ENCODE measurements around the gene CRELD2. TPM values are rescaled to one million over a fixed set of nuclear protein-coding genes. Genes with fewer than 3 reads are reported as not detected.

Gene CRELD2
- total and polyA plus RNA-seq, 2 of the 13 experiments (the other 11 are each of a cell fraction or from before 2014, with no cell fraction given): 17.2 to 44.7 TPM

DNA sequence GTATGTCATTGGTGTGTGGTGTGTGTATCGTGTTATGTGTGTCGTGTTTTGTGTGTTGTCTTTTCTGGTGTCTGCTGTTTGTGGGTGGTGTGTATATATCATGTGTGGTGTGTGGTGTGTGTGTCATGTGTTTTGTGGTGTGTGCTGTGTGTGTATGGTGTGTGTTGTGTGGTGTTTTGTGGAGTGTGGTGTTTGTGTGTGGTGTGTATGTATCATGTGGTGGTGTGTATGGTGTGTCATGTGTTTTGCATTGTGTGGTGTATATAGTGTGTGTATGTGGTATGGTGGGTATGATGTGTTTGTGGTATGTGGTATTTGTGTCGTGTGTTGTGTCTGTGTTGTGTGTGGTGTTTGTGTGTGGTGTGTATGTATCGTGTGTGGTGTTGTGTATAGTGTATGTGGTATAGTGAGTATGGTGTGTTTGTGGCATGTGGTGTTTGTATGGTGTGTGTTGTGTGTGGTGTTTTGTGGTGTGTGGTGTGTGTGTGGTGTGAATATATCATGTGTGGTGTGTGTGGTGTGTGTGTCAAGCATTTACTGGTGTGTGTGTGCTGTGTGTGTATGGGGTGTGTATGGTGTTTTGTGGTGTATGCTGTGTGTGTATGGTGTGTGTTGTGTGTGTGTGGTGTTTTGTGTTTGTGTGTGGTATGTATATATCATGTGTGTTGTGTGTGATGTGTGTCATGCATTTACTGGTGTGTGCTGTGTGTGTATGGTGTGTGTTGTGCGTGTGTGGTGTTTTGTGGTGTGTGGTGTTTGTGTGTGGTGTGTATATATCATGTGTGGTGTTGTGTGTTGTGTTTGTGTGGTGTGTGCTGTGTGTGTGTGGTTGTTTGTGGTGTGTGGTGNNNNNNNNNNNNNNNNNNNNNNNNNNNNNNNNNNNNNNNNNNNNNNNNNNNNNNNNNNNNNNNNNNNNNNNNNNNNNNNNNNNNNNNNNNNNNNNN is 54.9 kb downstream of the CRELD2 start:
- H3K9ac ChIP-seq (ENCODE audit: insufficient read depth, low read depth, low read length): no peak overlapping the region
- no peak overlapping the region for H3K4me3 ChIP-seq (replicated peaks in 1 of 3; ENCODE audit: insufficient read depth in 1 of 3, low read depth in 2 of 3, low read length in 3 of 3)
- no peak overlapping the region for H2AFZ ChIP-seq (ENCODE audit: low read length)
- H3K4me2 ChIP-seq (ENCODE audit: low read depth, low read length): no peak overlapping the region
- ChIA-PET CTCF (ENCODE audit: low intra/inter-chr PET ratio, low total read pairs) (no interaction called here), POLR2A (no interaction called here)
- H3K4me1 ChIP-seq (ENCODE audit: insufficient read depth, low read length): peaks cover 51% of the 10 kb centered on the region
- no peaks in the 10 kb centered on the region for H3K79me2 ChIP-seq (ENCODE audit: insufficient read depth, low read length)
- H3K27ac ChIP-seq (ENCODE audit: extremely low read length, insufficient read depth, low read length): no peak overlapping the region
- intact Hi-C loops (cut with micrococcal nuclease; ENCODE audit: unreplicated experiment): no loop called here
- FAIRE-seq (no peak), ATAC-seq (no peak), DNase-seq (ENCODE audit: low spot score) (no peak)
- BruUV-seq (replicated peaks): no TSS peak
- H3K27me3 ChIP-seq (ENCODE audit: control insufficient read depth in 1 of 2, insufficient read depth in 2 of 2, low read length in 2 of 2): no peaks in the 10 kb centered on the region
- no peaks in the 10 kb centered on the region for H3K36me3 ChIP-seq (replicated peaks in 1 of 2; ENCODE audit: control insufficient read depth in 1 of 2, insufficient read depth in 2 of 2, low read length in 2 of 2)
- in situ Hi-C loops (cut with HindIII; ENCODE audit: extremely low pct_ligation_motif_present, low pct_unique_long_range_greater_than_20kb): no loop called here
- WGBS (ENCODE audit: low lambda C conversion rate): 70% methylated on average over 5 of the region's 5 CpGs
- H4K20me1 ChIP-seq (ENCODE audit: insufficient read depth, low read length): no peaks in the 10 kb centered on the region
- H3K9me3 ChIP-seq (ENCODE audit: low read length): no peaks in the 10 kb centered on the region
- TF ChIP-seq, protein P1, sequence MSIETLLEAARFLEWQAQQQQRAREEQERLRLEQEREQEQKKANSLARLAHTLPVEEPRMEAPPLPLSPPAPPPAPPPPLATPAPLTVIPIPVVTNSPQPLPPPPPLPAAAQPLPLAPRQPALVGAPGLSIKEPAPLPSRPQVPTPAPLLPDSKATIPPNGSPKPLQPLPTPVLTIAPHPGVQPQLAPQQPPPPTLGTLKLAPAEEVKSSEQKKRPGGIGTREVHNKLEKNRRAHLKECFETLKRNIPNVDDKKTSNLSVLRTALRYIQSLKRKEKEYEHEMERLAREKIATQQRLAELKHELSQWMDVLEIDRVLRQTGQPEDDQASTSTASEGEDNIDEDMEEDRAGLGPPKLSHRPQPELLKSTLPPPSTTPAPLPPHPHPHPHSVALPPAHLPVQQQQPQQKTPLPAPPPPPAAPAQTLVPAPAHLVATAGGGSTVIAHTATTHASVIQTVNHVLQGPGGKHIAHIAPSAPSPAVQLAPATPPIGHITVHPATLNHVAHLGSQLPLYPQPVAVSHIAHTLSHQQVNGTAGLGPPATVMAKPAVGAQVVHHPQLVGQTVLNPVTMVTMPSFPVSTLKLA (IDR thresholded peaks at IDR 0.05): peak; percentile 39; the same call in 1 of the 2 replicates
- TF ChIP-seq ZNF564 (CRISPR knock-in tag; IDR thresholded peaks at IDR 0.05): no peak
- TF ChIP-seq, protein P2, sequence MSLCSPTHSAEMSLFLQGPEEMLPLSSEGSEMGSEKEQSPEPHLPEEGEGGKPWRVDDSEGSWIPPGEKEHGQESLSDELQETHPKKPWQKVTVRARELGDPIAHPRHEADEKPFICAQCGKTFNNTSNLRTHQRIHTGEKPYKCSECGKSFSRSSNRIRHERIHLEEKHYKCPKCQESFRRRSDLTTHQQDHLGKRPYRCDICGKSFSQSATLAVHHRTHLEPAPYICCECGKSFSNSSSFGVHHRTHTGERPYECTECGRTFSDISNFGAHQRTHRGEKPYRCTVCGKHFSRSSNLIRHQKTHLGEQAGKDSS (CRISPR knock-in tag; IDR thresholded peaks at IDR 0.05; ENCODE audit: borderline replicate concordance, low read depth): no peak
- no peak for TF ChIP-seq ZEB1 (IDR thresholded peaks at IDR 0.05; ENCODE audit: insufficient replicate concordance, low read depth)
- TF ChIP-seq, protein P3, sequence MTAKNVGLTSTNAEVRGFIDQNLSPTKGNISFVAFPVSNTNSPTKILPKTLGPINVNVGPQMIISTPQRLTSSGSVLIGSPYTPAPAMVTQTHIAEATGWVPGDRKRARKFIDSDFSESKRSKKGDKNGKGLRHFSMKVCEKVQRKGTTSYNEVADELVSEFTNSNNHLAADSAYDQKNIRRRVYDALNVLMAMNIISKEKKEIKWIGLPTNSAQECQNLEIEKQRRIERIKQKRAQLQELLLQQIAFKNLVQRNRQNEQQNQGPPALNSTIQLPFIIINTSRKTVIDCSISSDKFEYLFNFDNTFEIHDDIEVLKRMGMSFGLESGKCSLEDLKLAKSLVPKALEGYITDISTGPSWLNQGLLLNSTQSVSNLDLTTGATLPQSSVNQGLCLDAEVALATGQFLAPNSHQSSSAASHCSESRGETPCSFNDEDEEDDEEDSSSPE (CRISPR knock-in tag; IDR thresholded peaks at IDR 0.05): no peak
- TF ChIP-seq NR2F2 (IDR thresholded peaks at IDR 0.05; ENCODE audit: borderline replicate concordance, low read depth): no peak
- no peak for TF ChIP-seq NFE2 (CRISPR knock-in tag; IDR thresholded peaks at IDR 0.05)
- TF ChIP-seq SOX5 (CRISPR knock-in tag; IDR thresholded peaks at IDR 0.05; ENCODE audit: borderline replicate concordance): no peak
- TF ChIP-seq CHD2 (IDR thresholded peaks at IDR 0.05; ENCODE audit: low read depth, low read length): no peak
- TF ChIP-seq POLR2AphosphoS2 (IDR thresholded peaks at IDR 0.05; ENCODE audit: low read depth, low read length): 0 out of 2 replicates have a peak, but pooled peaks have one; percentile 8
- TF ChIP-seq, protein P4, sequence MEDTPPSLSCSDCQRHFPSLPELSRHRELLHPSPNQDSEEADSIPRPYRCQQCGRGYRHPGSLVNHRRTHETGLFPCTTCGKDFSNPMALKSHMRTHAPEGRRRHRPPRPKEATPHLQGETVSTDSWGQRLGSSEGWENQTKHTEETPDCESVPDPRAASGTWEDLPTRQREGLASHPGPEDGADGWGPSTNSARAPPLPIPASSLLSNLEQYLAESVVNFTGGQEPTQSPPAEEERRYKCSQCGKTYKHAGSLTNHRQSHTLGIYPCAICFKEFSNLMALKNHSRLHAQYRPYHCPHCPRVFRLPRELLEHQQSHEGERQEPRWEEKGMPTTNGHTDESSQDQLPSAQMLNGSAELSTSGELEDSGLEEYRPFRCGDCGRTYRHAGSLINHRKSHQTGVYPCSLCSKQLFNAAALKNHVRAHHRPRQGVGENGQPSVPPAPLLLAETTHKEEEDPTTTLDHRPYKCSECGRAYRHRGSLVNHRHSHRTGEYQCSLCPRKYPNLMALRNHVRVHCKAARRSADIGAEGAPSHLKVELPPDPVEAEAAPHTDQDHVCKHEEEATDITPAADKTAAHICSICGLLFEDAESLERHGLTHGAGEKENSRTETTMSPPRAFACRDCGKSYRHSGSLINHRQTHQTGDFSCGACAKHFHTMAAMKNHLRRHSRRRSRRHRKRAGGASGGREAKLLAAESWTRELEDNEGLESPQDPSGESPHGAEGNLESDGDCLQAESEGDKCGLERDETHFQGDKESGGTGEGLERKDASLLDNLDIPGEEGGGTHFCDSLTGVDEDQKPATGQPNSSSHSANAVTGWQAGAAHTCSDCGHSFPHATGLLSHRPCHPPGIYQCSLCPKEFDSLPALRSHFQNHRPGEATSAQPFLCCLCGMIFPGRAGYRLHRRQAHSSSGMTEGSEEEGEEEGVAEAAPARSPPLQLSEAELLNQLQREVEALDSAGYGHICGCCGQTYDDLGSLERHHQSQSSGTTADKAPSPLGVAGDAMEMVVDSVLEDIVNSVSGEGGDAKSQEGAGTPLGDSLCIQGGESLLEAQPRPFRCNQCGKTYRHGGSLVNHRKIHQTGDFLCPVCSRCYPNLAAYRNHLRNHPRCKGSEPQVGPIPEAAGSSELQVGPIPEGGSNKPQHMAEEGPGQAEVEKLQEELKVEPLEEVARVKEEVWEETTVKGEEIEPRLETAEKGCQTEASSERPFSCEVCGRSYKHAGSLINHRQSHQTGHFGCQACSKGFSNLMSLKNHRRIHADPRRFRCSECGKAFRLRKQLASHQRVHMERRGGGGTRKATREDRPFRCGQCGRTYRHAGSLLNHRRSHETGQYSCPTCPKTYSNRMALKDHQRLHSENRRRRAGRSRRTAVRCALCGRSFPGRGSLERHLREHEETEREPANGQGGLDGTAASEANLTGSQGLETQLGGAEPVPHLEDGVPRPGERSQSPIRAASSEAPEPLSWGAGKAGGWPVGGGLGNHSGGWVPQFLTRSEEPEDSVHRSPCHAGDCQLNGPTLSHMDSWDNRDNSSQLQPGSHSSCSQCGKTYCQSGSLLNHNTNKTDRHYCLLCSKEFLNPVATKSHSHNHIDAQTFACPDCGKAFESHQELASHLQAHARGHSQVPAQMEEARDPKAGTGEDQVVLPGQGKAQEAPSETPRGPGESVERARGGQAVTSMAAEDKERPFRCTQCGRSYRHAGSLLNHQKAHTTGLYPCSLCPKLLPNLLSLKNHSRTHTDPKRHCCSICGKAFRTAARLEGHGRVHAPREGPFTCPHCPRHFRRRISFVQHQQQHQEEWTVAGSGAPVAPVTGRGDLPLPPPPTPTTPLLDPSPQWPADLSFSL (CRISPR knock-in tag; IDR thresholded peaks at IDR 0.05): peak; percentile 87
- TF ChIP-seq, protein P5, sequence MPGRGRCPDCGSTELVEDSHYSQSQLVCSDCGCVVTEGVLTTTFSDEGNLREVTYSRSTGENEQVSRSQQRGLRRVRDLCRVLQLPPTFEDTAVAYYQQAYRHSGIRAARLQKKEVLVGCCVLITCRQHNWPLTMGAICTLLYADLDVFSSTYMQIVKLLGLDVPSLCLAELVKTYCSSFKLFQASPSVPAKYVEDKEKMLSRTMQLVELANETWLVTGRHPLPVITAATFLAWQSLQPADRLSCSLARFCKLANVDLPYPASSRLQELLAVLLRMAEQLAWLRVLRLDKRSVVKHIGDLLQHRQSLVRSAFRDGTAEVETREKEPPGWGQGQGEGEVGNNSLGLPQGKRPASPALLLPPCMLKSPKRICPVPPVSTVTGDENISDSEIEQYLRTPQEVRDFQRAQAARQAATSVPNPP (CRISPR knock-in tag; IDR thresholded peaks at IDR 0.05): no peak

Measured in HepG2 (cell line).